ENCODE results near the gene ICE1. TPM values are rescaled to one million over a fixed set of nuclear protein-coding genes. Genes with fewer than 3 reads are reported as not detected.

Gene ICE1
- total RNA-seq, 1 donor from 2014 or later: 28.3 TPM

DNA sequence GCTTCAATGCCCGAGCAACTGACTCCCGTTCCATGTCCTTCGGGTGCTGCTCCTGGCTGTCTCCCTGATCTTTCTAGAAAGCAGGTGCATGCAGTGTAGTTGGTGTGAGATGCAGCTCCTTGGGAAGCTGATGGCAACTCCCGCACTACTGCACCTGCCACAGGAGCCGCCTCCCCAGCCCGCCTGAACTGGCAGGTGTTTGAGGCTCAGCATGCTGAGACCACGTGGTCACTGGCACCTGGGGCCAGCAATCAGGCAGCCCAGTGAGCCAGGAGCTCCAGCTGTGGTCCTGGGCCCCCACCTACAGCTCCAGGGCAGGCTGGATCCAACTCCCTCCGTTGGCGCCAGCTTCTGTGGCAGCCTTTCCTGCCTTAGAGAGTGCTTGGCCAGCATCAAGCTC is 111.5 kb downstream of the ICE1 start:
- DNase-seq (ENCODE audit: low read depth, low spot score): no peak

DNA sequence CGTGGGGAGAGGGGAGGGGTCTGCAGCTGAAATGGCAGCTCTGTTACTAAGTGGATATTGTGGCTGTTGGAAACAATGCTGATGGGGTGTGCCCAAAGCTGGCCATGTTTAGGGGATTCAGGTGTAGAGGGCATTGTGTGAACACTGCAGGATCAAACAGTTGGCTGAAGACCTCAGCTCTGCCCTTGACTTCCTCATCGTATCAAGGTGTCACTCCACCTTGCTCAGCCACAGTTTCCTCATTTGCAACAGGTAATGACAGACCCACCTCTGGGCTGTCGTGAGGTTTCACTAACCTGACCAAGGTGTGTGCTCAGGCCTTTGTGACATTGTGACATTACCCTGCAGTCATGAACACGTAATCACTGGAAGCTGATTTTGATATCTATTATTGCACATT is 111.9 kb downstream of the ICE1 start:
- DNase-seq (ENCODE audit: low read depth, low spot score): no peak

DNA sequence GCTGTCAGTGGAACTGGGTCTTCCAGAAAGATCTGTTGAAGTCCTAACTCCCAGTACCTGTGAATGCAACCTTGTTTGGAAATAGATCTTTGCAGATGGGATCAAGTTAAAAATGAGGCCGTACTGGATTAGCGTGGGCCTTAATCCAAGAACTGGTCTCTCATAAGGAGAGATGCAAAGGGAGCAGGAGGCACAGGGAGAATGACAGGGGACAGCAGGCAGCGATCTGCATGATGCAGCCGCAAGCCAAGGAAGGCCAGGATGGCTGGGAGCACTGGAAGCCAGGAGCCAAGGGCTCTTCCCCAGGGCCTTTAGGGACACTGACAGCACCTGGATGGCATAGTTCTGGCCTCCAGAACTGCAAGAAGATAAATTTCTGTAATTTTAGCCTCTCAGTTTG is 114.4 kb downstream of the ICE1 start:
- no peak for DNase-seq (ENCODE audit: low read depth, low spot score)

DNA sequence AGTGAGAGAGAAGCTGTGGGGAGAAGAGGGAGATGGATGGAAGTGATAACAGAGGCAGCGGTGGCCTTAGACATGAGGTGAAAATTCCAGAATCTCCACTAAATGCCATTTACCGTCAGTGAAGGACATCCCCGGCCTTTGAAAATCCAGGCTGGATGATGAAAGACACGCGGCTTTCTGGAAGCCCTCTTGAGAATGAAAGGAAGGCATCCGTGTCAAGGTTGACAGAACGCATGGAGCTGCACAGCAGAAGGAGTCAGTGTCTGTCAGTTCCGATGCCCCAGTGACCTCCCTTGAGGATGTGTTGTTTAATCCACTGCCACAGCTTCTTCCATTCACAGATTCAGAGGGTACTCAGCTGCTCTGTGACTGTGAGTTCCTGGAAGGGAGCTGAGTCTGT is 114.9 kb downstream of the ICE1 start:
- no peak for DNase-seq (ENCODE audit: low read depth, low spot score)

DNA sequence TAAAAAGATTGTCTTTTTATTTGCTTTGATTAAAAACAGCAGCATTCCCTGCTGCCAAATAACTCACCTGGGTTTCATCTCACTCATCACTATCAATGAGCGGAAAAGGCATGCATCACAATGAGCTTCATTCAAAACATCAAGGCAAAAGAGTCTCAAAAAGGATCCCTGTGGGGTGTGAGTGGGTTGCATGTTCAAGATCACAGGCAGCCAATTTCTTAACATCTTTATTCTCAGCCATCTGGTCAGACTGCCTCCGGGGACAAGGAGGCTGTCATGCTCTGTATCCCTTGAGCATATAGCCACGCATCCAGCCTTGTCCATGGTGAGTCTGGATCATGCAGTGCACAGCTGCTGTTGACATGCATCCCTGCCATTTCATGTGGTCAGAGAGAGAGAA is 117.1 kb downstream of the ICE1 start:
- DNase-seq (ENCODE audit: low read depth, low spot score): no peak
